H9 (cell line): Measurements from ENCODE around the gene ARHGEF6. TPM values are rescaled to one million over a fixed set of nuclear protein-coding genes. Genes with fewer than 3 reads are reported as not detected.

Experiments used
- DNase-seq: peaks from one replicate; pipeline ENCODE4 v3.0.0-alpha.2; 2017
- H2AFZ ChIP-seq: one replicate; pipeline ENCODE4 v1.6.1; 2013; ENCODE audit warnings: mild to moderate bottlenecking, low read length, control low read depth, moderate library complexity
- H2AK5ac ChIP-seq: 2 replicates; pipeline ENCODE4 v1.6.1; 2013; ENCODE audit warnings: low read length, control low read depth, mixed read lengths; ENCODE audit not compliant: insufficient read length
- H2BK120ac ChIP-seq: one replicate; pipeline ENCODE4 v1.6.1; 2013; ENCODE audit warnings: low read depth, mild to moderate bottlenecking, low read length, control low read depth, inconsistent platforms; ENCODE audit not compliant: poor library complexity, severe bottlenecking
- H2BK12ac ChIP-seq: 2 replicates; pipeline ENCODE4 v1.6.1; 2013; ENCODE audit warnings: low read length, control low read depth, mixed read lengths, low read depth; ENCODE audit not compliant: insufficient read length
- H2BK15ac ChIP-seq: 2 replicates; pipeline ENCODE4 v1.6.1; 2013; ENCODE audit warnings: low read depth, low read length, control low read depth
- H2BK20ac ChIP-seq: one replicate; pipeline ENCODE4 v1.6.1; 2013; ENCODE audit warnings: low read depth, mild to moderate bottlenecking, low read length, control low read depth, inconsistent platforms; ENCODE audit not compliant: poor library complexity, severe bottlenecking
- H2BK5ac ChIP-seq: 2 replicates; pipeline ENCODE4 v1.6.1; 2013; ENCODE audit warnings: low read length, control low read depth, mixed read lengths; ENCODE audit not compliant: insufficient read length
- H3K14ac ChIP-seq: 2 replicates; pipeline ENCODE4 v1.6.1; 2013; ENCODE audit warnings: low read length, control low read depth; ENCODE audit not compliant: insufficient read depth
- H3K18ac ChIP-seq: 2 replicates; pipeline ENCODE4 v1.6.1; 2013; ENCODE audit warnings: low read depth, mild to moderate bottlenecking, mixed read lengths, low read length, control low read depth; ENCODE audit not compliant: insufficient read length
- H3K23ac ChIP-seq: 2 replicates; pipeline ENCODE4 v1.6.1; 2013; ENCODE audit warnings: low read length, control low read depth, mixed read lengths, low read depth; ENCODE audit not compliant: insufficient read length
- H3K23me2 ChIP-seq: 2 replicates; pipeline ENCODE4 v1.6.1; 2013; ENCODE audit warnings: low read depth, mild to moderate bottlenecking, mixed read lengths, low read length, control low read depth; ENCODE audit not compliant: insufficient read length, poor library complexity, severe bottlenecking
- H3K27ac ChIP-seq: 2 replicates; pipeline ENCODE4 v1.5.1; 2013; ENCODE audit warnings: low read length, control low read depth, mixed read lengths, low read depth; ENCODE audit not compliant: insufficient read length
- H3K27me3 ChIP-seq: 2 replicates; pipeline ENCODE4 v1.6.1; 2013; ENCODE audit warnings: low read length, control low read depth, inconsistent platforms; ENCODE audit not compliant: insufficient read depth
- H3K4ac ChIP-seq: 2 replicates; pipeline ENCODE4 v1.6.1; 2013; ENCODE audit warnings: low read depth, mild to moderate bottlenecking, control low read depth, inconsistent platforms, low read length, moderate library complexity
- H3K4me1 ChIP-seq: 2 replicates; pipeline ENCODE4 v1.6.1; 2013; ENCODE audit warnings: low read length, control low read depth, inconsistent platforms; ENCODE audit not compliant: insufficient read depth
- H3K4me2 ChIP-seq: 2 replicates; pipeline ENCODE4 v1.6.1; 2013; ENCODE audit warnings: low read length, control low read depth, mixed read lengths; ENCODE audit not compliant: insufficient read length, insufficient read depth
- H3K56ac ChIP-seq: 2 replicates; pipeline ENCODE4 v1.6.1; 2013; ENCODE audit warnings: low read depth, mild to moderate bottlenecking, mixed read lengths, low read length, control low read depth; ENCODE audit not compliant: insufficient read length
- H3K79me1 ChIP-seq: 2 replicates; pipeline ENCODE4 v1.6.1; 2013; ENCODE audit warnings: low read depth, mild to moderate bottlenecking, moderate library complexity, low read length, control low read depth, inconsistent platforms; ENCODE audit not compliant: insufficient read depth, poor library complexity, severe bottlenecking
- H3K79me2 ChIP-seq: 2 replicates; pipeline ENCODE4 v1.6.1; 2013; ENCODE audit warnings: low read length, control low read depth, inconsistent platforms; ENCODE audit not compliant: insufficient read depth
- H3K9ac ChIP-seq: 2 replicates; pipeline ENCODE4 v1.6.1; 2013; ENCODE audit warnings: low read length, control low read depth, mixed read lengths; ENCODE audit not compliant: insufficient read length; ENCODE audit errors: extremely low read depth
- H3K9me3 ChIP-seq: one replicate; pipeline ENCODE4 v1.6.1; 2013; ENCODE audit warnings: low read depth, low read length, inconsistent platforms; ENCODE audit not compliant: control insufficient read depth
- H3T11ph ChIP-seq: one replicate; pipeline ENCODE4 v1.6.1; 2013; ENCODE audit warnings: mild to moderate bottlenecking, low read length, control low read depth, inconsistent platforms
- H4K20me1 ChIP-seq: one replicate; pipeline ENCODE4 v1.6.1; 2013; ENCODE audit not compliant: control insufficient read depth, insufficient read length, insufficient read depth
- H4K5ac ChIP-seq: 2 replicates; pipeline ENCODE4 v1.6.1; 2013; ENCODE audit warnings: low read depth, mild to moderate bottlenecking, mixed read lengths, low read length, control low read depth; ENCODE audit not compliant: insufficient read length
- H4K8ac ChIP-seq: replicated peaks from 2 replicates; pipeline ENCODE4 v1.6.1; 2013; ENCODE audit warnings: low read length, control low read depth, mixed read lengths, low read depth; ENCODE audit not compliant: insufficient read length
- H4K91ac ChIP-seq: 2 replicates; pipeline ENCODE4 v1.6.1; 2013; ENCODE audit warnings: low read depth, mild to moderate bottlenecking, moderate library complexity, mixed read lengths, low read length, control low read depth; ENCODE audit not compliant: insufficient read length
- H3K27ac Mint-ChIP-seq, 3 experiments: 2 replicates in 2 of 3; 3 replicates in 1 of 3; pipeline ENCODE4 v1.8.0; 2020 to 2021; ENCODE audit warnings: mixed read lengths in 3 of 3, mild to moderate bottlenecking in 1 of 3, moderate library complexity in 1 of 3
- H3K27me3 Mint-ChIP-seq: 2 replicates; pipeline ENCODE4 v1.8.0; 2021; ENCODE audit warnings: low read depth, mild to moderate bottlenecking, moderate library complexity, mixed read lengths
- H3K36me3 Mint-ChIP-seq, 3 experiments: 2 replicates in 2 of 3; 3 replicates in 1 of 3; pipeline ENCODE4 v1.8.0; 2020 to 2021; ENCODE audit warnings: low read depth in 3 of 3, mixed read lengths in 3 of 3; ENCODE audit not compliant: insufficient read depth in 1 of 3
- H3K4me1 Mint-ChIP-seq, 2 experiments: 2 replicates each; pipeline ENCODE4 v1.8.0; 2020; ENCODE audit warnings: mixed read lengths in 2 of 2
- H3K4me3 Mint-ChIP-seq, 2 experiments: 2 replicates in 1 of 2; 3 replicates in 1 of 2; pipeline ENCODE4 v1.8.0; 2020 to 2021; ENCODE audit warnings: mild to moderate bottlenecking in 2 of 2, mixed read lengths in 2 of 2, moderate library complexity in 1 of 2
- H3K9me3 Mint-ChIP-seq, 2 experiments: 2 replicates in 1 of 2; 3 replicates in 1 of 2; pipeline ENCODE4 v1.8.0; 2020; ENCODE audit warnings: mild to moderate bottlenecking in 2 of 2, mixed read lengths in 2 of 2, moderate library complexity in 1 of 2
- CTCF ChIP-seq: fragments of 200-600 bp; sonication (generic); conservative IDR thresholded peaks from 3 replicates; pipeline ENCODE4 v1.8.0; 2021; ENCODE audit warnings: antibody characterized with exemption, mild to moderate bottlenecking
- WGBS: extraction: QIAGEN DNeasy Blood & Tissue Kit; methylation state at CpG from one replicate; pipeline ENCODE4 v1.1.7; 2013; ENCODE audit warnings: missing lambda C conversion rate, low lambda C conversion rate, mixed read lengths; ENCODE audit not compliant: insufficient read length; ENCODE audit errors: extremely low coverage; 5-methylcytosine and 5-hydroxymethylcytosine counted together
- total RNA-seq: library from RNA; stranded (reverse); gene quantifications from 2 replicates; pipeline ENCODE4 v1.2.1, GENCODE V29; 2021

The ARHGEF6 gene
- total RNA-seq, 1 experiment from 2014 or later: 3.6 TPM

GRCh38 chrX:136622568-136622967 is 158.2 kb downstream of the ARHGEF6 start:
- H4K91ac ChIP-seq: no peak overlapping the region
- no peak overlapping the region for H3K27ac ChIP-seq
- no peak overlapping the region for H4K8ac ChIP-seq
- no peak overlapping the region for H3K14ac ChIP-seq
- H4K5ac ChIP-seq: no peak overlapping the region
- Mint-ChIP-seq H3K27me3 (no peaks in the 10 kb centered on the region), H3K27ac (no peak overlapping the region), H3K4me3 (no peak overlapping the region), H3K36me3 (no peaks in the 10 kb centered on the region; a peak in 3 of 7 replicates), H3K9me3 (peaks cover 65 to 67% of the 10 kb centered on the region in 2 experiments), H3K4me1 (no peaks in the 10 kb centered on the region)
- no peaks in the 10 kb centered on the region for H4K20me1 ChIP-seq
- H2BK5ac ChIP-seq: no peak overlapping the region
- H3K23ac ChIP-seq: no peak overlapping the region
- peaks cover 44% of the 10 kb centered on the region for H3K9me3 ChIP-seq
- no peaks in the 10 kb centered on the region for H3K79me1 ChIP-seq
- H3K79me2 ChIP-seq: no peaks in the 10 kb centered on the region
- H3K4me2 ChIP-seq: no peak overlapping the region
- H3K9ac ChIP-seq: no peak overlapping the region
- no peak overlapping the region for H2AK5ac ChIP-seq
- H3K4me1 ChIP-seq: no peaks in the 10 kb centered on the region
- H3K4ac ChIP-seq: no peak overlapping the region
- H3T11ph ChIP-seq: no peak overlapping the region
- no peak overlapping the region for H2AFZ ChIP-seq
- H3K18ac ChIP-seq: no peak overlapping the region
- no peak for TF ChIP-seq CTCF
- H2BK120ac ChIP-seq: no peak overlapping the region
- WGBS: no CpG with 5 or more reads among the region's 4 CpGs
- H2BK15ac ChIP-seq: no peak overlapping the region
- no peaks in the 10 kb centered on the region for H3K23me2 ChIP-seq
- DNase-seq: no peak
- H3K27me3 ChIP-seq: no peaks in the 10 kb centered on the region
- no peak overlapping the region for H2BK20ac ChIP-seq
- H2BK12ac ChIP-seq: no peak overlapping the region
- H3K56ac ChIP-seq: no peak overlapping the region
